Heart right ventricle (tissue), 16 donors: Measurements from ENCODE around the gene DES. TPM values are rescaled to one million over a fixed set of nuclear protein-coding genes. Genes with fewer than 3 reads are reported as not detected.
A peak's percentile ranks its signal among the peaks of the same experiment; 100 is the strongest.
"Not testable (repeated sequence)": the region's sequence is repeated elsewhere in the genome, so short reads cannot be mapped to it uniquely, and the experiment has no call there.

Experiments used
- ATAC-seq, 8 donors: fragments of 200-7000 bp; cut with Tn5 transposase; one replicate each; pipeline ENCODE4 v1.9.1; 2020; ENCODE audit warnings: mild to moderate bottlenecking in 8 of 8, moderate library complexity in 8 of 8, moderate number of reproducible peaks in 1 of 8
- DNase-seq, 2 donors: peaks; one replicate each; pipeline ENCODE4 v3.0.0-alpha.2; 2020
- H3K27ac ChIP-seq, 10 donors: fragments of 200-600 bp; sonication (generic) in 2 of 10; one replicate each; pipeline versions ENCODE4 v1.5.0 to v1.8.0; 2020 to 2022; ENCODE audit warnings: mild to moderate bottlenecking in 3 of 10
- H3K27me3 ChIP-seq, 7 donors: fragments of 200-600 bp; one replicate each; pipeline ENCODE4 v1.8.0; 2021 to 2022; ENCODE audit warnings: mild to moderate bottlenecking in 2 of 7
- H3K36me3 ChIP-seq, 9 donors: fragments of 200-600 bp; sonication (generic) in 1 of 9; one replicate each; pipeline versions ENCODE4 v1.5.0 to v1.8.0; 2020 to 2022; ENCODE audit warnings: mild to moderate bottlenecking in 2 of 9
- H3K4me1 ChIP-seq, 9 donors: fragments of 200-600 bp; sonication (generic) in 1 of 9; one replicate each; pipeline versions ENCODE4 v1.5.0 to v1.8.0; 2020 to 2022; ENCODE audit warnings: mild to moderate bottlenecking in 4 of 9
- H3K4me3 ChIP-seq, 10 donors: fragments of 200-600 bp; sonication (generic) in 2 of 10; one replicate each; pipeline versions ENCODE4 v1.5.0 to v1.8.0; 2020 to 2022; ENCODE audit warnings: mild to moderate bottlenecking in 7 of 10, moderate library complexity in 2 of 10
- H3K9me3 ChIP-seq, 11 donors: fragments of 200-600 bp in 10 of 11; sonication (generic) in 2 of 11; one replicate each; pipeline versions ENCODE4 v1.5.0 to v1.8.0; 2013 to 2022; ENCODE audit warnings: mild to moderate bottlenecking in 2 of 11, control low read depth in 1 of 11, moderate library complexity in 1 of 11
- CTCF ChIP-seq, 9 donors: fragments of 200-600 bp; sonication (generic) in 2 of 9; IDR thresholded peaks; one replicate each; pipeline versions ENCODE4 v1.5.0 to v1.8.0; 2021 to 2022; ENCODE audit warnings: antibody characterized with exemption in 9 of 9, mild to moderate bottlenecking in 5 of 9, moderate library complexity in 1 of 9
- WGBS, 2 donors: extraction: QIAGEN DNeasy Blood & Tissue Kit; methylation state at CpG; one replicate each; pipeline ENCODE4 v1.1.7; 2013; ENCODE audit warnings: inconsistent platforms in 1 of 2; 5-methylcytosine and 5-hydroxymethylcytosine counted together
- intact Hi-C, 10 donors: fragments of 100-400 bp; cut with DNase I; formaldehyde crosslinking; loops; one replicate each; pipeline versions ENCODE4 v1.11.1 to v1.14.2; 2022
- polyA plus RNA-seq, 2 donors: library from polyadenylated mRNA; stranded (reverse); fragments of 200-250 nt; gene quantifications; one replicate each; pipeline ENCODE4 v1.2.3, GENCODE V29; 2013
- total RNA-seq, 10 donors: library from RNA; stranded (reverse); fragmentation: NEBNext Ultra II Directional in 3 of 10; extraction: Animal tissue kit (Norgen Biotek cat#: 25700) in 3 of 10; gene quantifications; one replicate each; pipeline versions ENCODE4 v1.2.1 to v1.2.4, GENCODE V29; 2021 to 2023
- donor health status: Arrhythmogenic right ventricular cardiomyopathy.
- donor health status: ischemic (EF 13 %, LVEDD 7.1; RV severe dilation, severe dysfunction).
- donor health status: healthy with polysubstance abuse.
- donor health status: DM: no; HTN: yes; CAD: no.
- donor health status: DM: no; HTN: no; CAD: no.
- donor health status: ischemic (EF 25% LVEDD 6.9; RV normal size, moderate dysfunction).
- donor health status: ischemic (EF 25% LVEDD 5.7; RV mildly dilated, moderate dysfunction).
- donor health status: healthy.
- donor health status: DM: yes; HTN: yes; CAD: no.
- donor health status: Ischemic cardiomyopathy.
- donor health status: ischemic (EF 35%, LVEDD 5.7; RV mildly dilated, moderate dysfunction).
- donor health status: nonischemic (EF 11% LVEDD 7.7; RV severe dilation, severe dysfunction).
- donor health status: DM: yes; HTN: yes; CAD: no.
- donor health status: PGD.
- donor health status: ischemic (EF 29% LVEDD 5.4; RV normal size, mild dysfunction).
- donor health status: nonischemic (EF 23%, LVEDD 6.1; RV moderate dilation, normal function).

DES gene
- total and polyA plus RNA-seq, 12 donors, result 12,560 to 18,019 (median 15,816) TPM

- Histone ChIP-seq H3K4me1 (peaks cover 5 to 29% (median 13%) of the 10 kb centered on the region in 9 donors), H3K36me3 (peaks cover 0 to 42% (median 23%) of the 10 kb centered on the region in 9 donors), H3K27me3 (no peaks in the 10 kb centered on the region), H3K4me3 (peak within 1 kb of the TSS; percentile 82 to 99 (median 90)), H3K9me3 (peaks cover 0 to 4% (median 0%) of the 10 kb centered on the region in 11 donors), H3K27ac (peak within 1 kb of the TSS; percentile 93 to 97 (median 97))
- 1% methylated on average over 58 to 72 of the region's 76 CpGs for WGBS, 2 donors
- ATAC-seq, result peak; percentile 71 to 84 (median 82)
- intact Hi-C loops, result loop anchor here in 5 of 10 donors (1.0 to 10.0 kb wide), 5 partner anchors 110 to 223 kb away; partner anchors contain the start of genes CNPPD1 (in 4 of the 5), RETREG2 (in 4 of the 5), SLC23A3 (in 2 of the 5) and GMPPA (in 1 of the 5)
- TF ChIP-seq CTCF (IDR thresholded peaks at IDR 0.05), result no peak
- peak; percentile 84 to 97 for DNase-seq
Observed at GRCh38 chr2:219387306-219388120, 30.7 kb upstream of the DES start, which contains the start of gene DNPEP. Gene DNPEP (minus strand): TSS chr2:219387912. CDS start chr2:219387794, 118 bp downstream.

GRCh38 chr2:219388121-219388906 lies 29.9 kb upstream of the DES start:
- peaks cover 0 to 4% (median 0%) of the 10 kb centered on the region in 11 donors for H3K9me3 ChIP-seq
- TF ChIP-seq CTCF (IDR thresholded peaks at IDR 0.05), result peak; percentile 46 to 83 (median 72)
- ATAC-seq (peak; percentile 87 to 91 (median 88)), DNase-seq (peak; percentile 99 to 100)
- H3K27me3 ChIP-seq, result no peaks in the 10 kb centered on the region
- 1 to 2% methylated on average over 57 to 77 of the region's 78 CpGs for WGBS, 2 donors
- H3K27ac ChIP-seq, result peak overlapping the region; percentile 65 to 97 (median 96)
- peaks cover 5 to 29% (median 13%) of the 10 kb centered on the region in 9 donors for H3K4me1 ChIP-seq
- peak overlapping the region in 9 of 10 donors; percentile 1 to 99 (median 90) for H3K4me3 ChIP-seq
- intact Hi-C loops, result loop anchor here in 5 of 10 donors (1.0 to 10.0 kb wide), 5 partner anchors 109 to 224 kb away; partner anchors contain the start of genes CNPPD1 (in 4 of the 5), RETREG2 (in 4 of the 5), SLC23A3 (in 2 of the 5) and GMPPA (in 1 of the 5)
- H3K36me3 ChIP-seq, result peaks cover 0 to 34% (median 15%) of the 10 kb centered on the region in 9 donors

DNA sequence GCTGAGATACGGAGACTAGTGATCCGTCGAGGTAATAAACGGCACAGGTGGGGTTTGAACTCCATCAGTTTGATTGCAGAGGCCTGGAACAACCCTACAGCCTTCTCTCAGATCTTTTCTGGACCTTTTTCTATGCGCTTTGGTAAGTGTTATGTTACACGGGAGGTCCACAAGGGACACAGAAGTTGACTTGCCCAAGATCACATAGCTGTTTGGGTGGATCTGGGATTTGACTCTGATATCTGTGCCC lies 29.3 kb upstream of the DES start:
- ATAC-seq (no peak), DNase-seq (no peak)
- no peaks in the 10 kb centered on the region for H3K27me3 ChIP-seq
- no peak for TF ChIP-seq CTCF (IDR thresholded peaks at IDR 0.05)
- peaks cover 5 to 29% (median 13%) of the 10 kb centered on the region in 9 donors for H3K4me1 ChIP-seq
- WGBS, 2 donors, result 53 to 55% methylated on average over 6 of the region's 6 CpGs
- H3K27ac ChIP-seq, result peak overlapping the region; percentile 65 to 97 (median 96)
- peaks cover 0 to 4% (median 0%) of the 10 kb centered on the region in 11 donors for H3K9me3 ChIP-seq
- peak overlapping the region in 7 of 10 donors; percentile 86 to 99 (median 91) for H3K4me3 ChIP-seq
- intact Hi-C loops, result loop anchor here in 5 of 10 donors (1.0 to 10.0 kb wide), 5 partner anchors 108 to 224 kb away; partner anchors contain the start of genes CNPPD1 (in 4 of the 5), RETREG2 (in 4 of the 5), SLC23A3 (in 2 of the 5) and GMPPA (in 1 of the 5)
- H3K36me3 ChIP-seq, result peaks cover 0 to 28% (median 10%) of the 10 kb centered on the region in 9 donors

- no peak for TF ChIP-seq CTCF (IDR thresholded peaks at IDR 0.05)
- no peaks in the 10 kb centered on the region for H3K36me3 ChIP-seq
- intact Hi-C loops, result no loop called here
- DNase-seq (no peak), ATAC-seq (no peak)
- 87 to 91% methylated on average over 9 of the region's 9 CpGs for WGBS, 2 donors
- no peak overlapping the region for H3K4me3 ChIP-seq
- H3K27ac ChIP-seq, result no peak overlapping the region
- H3K27me3 ChIP-seq, result no peaks in the 10 kb centered on the region
- peaks cover 0 to 5% (median 4%) of the 10 kb centered on the region in 9 donors for H3K4me1 ChIP-seq
- H3K9me3 ChIP-seq, result peaks cover 0 to 4% (median 0%) of the 10 kb centered on the region in 11 donors
Observed at GRCh38 chr2:219392754-219393153, 25.4 kb upstream of the DES start.

- ATAC-seq, H3K27ac ChIP-seq, H3K4me3 ChIP-seq, H3K9me3 ChIP-seq, H3K4me1 ChIP-seq, H3K27me3 ChIP-seq, DNase-seq, intact Hi-C loops, H3K36me3 ChIP-seq: not testable (repeated sequence)
- WGBS, 2 donors, result 94 to 95% methylated on average over 9 of the region's 9 CpGs
Observed at GRCh38 chr2:219395056-219395455, 23.1 kb upstream of the DES start.
